H9 (cell line): ENCODE measurements around the gene PGLYRP2. TPM values are rescaled to one million over a fixed set of nuclear protein-coding genes. Genes with fewer than 3 reads are reported as not detected.
A peak's percentile ranks its signal among the peaks of the same experiment; 100 is the strongest.

Experiments used
- DNase-seq: peaks from one replicate; pipeline ENCODE4 v3.0.0-alpha.2; 2017
- H2AFZ ChIP-seq: one replicate; pipeline ENCODE4 v1.6.1; 2013; ENCODE audit warnings: mild to moderate bottlenecking, low read length, control low read depth, moderate library complexity
- H2AK5ac ChIP-seq: 2 replicates; pipeline ENCODE4 v1.6.1; 2013; ENCODE audit warnings: low read length, control low read depth, mixed read lengths; ENCODE audit not compliant: insufficient read length
- H2BK120ac ChIP-seq: one replicate; pipeline ENCODE4 v1.6.1; 2013; ENCODE audit warnings: low read depth, mild to moderate bottlenecking, low read length, control low read depth, inconsistent platforms; ENCODE audit not compliant: poor library complexity, severe bottlenecking
- H2BK12ac ChIP-seq: 2 replicates; pipeline ENCODE4 v1.6.1; 2013; ENCODE audit warnings: low read length, control low read depth, mixed read lengths, low read depth; ENCODE audit not compliant: insufficient read length
- H2BK15ac ChIP-seq: 2 replicates; pipeline ENCODE4 v1.6.1; 2013; ENCODE audit warnings: low read depth, low read length, control low read depth
- H2BK20ac ChIP-seq: one replicate; pipeline ENCODE4 v1.6.1; 2013; ENCODE audit warnings: low read depth, mild to moderate bottlenecking, low read length, control low read depth, inconsistent platforms; ENCODE audit not compliant: poor library complexity, severe bottlenecking
- H2BK5ac ChIP-seq: 2 replicates; pipeline ENCODE4 v1.6.1; 2013; ENCODE audit warnings: low read length, control low read depth, mixed read lengths; ENCODE audit not compliant: insufficient read length
- H3K14ac ChIP-seq: 2 replicates; pipeline ENCODE4 v1.6.1; 2013; ENCODE audit warnings: low read length, control low read depth; ENCODE audit not compliant: insufficient read depth
- H3K18ac ChIP-seq: 2 replicates; pipeline ENCODE4 v1.6.1; 2013; ENCODE audit warnings: low read depth, mild to moderate bottlenecking, mixed read lengths, low read length, control low read depth; ENCODE audit not compliant: insufficient read length
- H3K23ac ChIP-seq: 2 replicates; pipeline ENCODE4 v1.6.1; 2013; ENCODE audit warnings: low read length, control low read depth, mixed read lengths, low read depth; ENCODE audit not compliant: insufficient read length
- H3K23me2 ChIP-seq: 2 replicates; pipeline ENCODE4 v1.6.1; 2013; ENCODE audit warnings: low read depth, mild to moderate bottlenecking, mixed read lengths, low read length, control low read depth; ENCODE audit not compliant: insufficient read length, poor library complexity, severe bottlenecking
- H3K27ac ChIP-seq: 2 replicates; pipeline ENCODE4 v1.5.1; 2013; ENCODE audit warnings: low read length, control low read depth, mixed read lengths, low read depth; ENCODE audit not compliant: insufficient read length
- H3K27me3 ChIP-seq: 2 replicates; pipeline ENCODE4 v1.6.1; 2013; ENCODE audit warnings: low read length, control low read depth, inconsistent platforms; ENCODE audit not compliant: insufficient read depth
- H3K4ac ChIP-seq: 2 replicates; pipeline ENCODE4 v1.6.1; 2013; ENCODE audit warnings: low read depth, mild to moderate bottlenecking, control low read depth, inconsistent platforms, low read length, moderate library complexity
- H3K4me1 ChIP-seq: 2 replicates; pipeline ENCODE4 v1.6.1; 2013; ENCODE audit warnings: low read length, control low read depth, inconsistent platforms; ENCODE audit not compliant: insufficient read depth
- H3K4me2 ChIP-seq: 2 replicates; pipeline ENCODE4 v1.6.1; 2013; ENCODE audit warnings: low read length, control low read depth, mixed read lengths; ENCODE audit not compliant: insufficient read length, insufficient read depth
- H3K56ac ChIP-seq: 2 replicates; pipeline ENCODE4 v1.6.1; 2013; ENCODE audit warnings: low read depth, mild to moderate bottlenecking, mixed read lengths, low read length, control low read depth; ENCODE audit not compliant: insufficient read length
- H3K79me1 ChIP-seq: 2 replicates; pipeline ENCODE4 v1.6.1; 2013; ENCODE audit warnings: low read depth, mild to moderate bottlenecking, moderate library complexity, low read length, control low read depth, inconsistent platforms; ENCODE audit not compliant: insufficient read depth, poor library complexity, severe bottlenecking
- H3K79me2 ChIP-seq: 2 replicates; pipeline ENCODE4 v1.6.1; 2013; ENCODE audit warnings: low read length, control low read depth, inconsistent platforms; ENCODE audit not compliant: insufficient read depth
- H3K9ac ChIP-seq: 2 replicates; pipeline ENCODE4 v1.6.1; 2013; ENCODE audit warnings: low read length, control low read depth, mixed read lengths; ENCODE audit not compliant: insufficient read length; ENCODE audit errors: extremely low read depth
- H3K9me3 ChIP-seq: one replicate; pipeline ENCODE4 v1.6.1; 2013; ENCODE audit warnings: low read depth, low read length, inconsistent platforms; ENCODE audit not compliant: control insufficient read depth
- H3T11ph ChIP-seq: one replicate; pipeline ENCODE4 v1.6.1; 2013; ENCODE audit warnings: mild to moderate bottlenecking, low read length, control low read depth, inconsistent platforms
- H4K20me1 ChIP-seq: one replicate; pipeline ENCODE4 v1.6.1; 2013; ENCODE audit not compliant: control insufficient read depth, insufficient read length, insufficient read depth
- H4K5ac ChIP-seq: 2 replicates; pipeline ENCODE4 v1.6.1; 2013; ENCODE audit warnings: low read depth, mild to moderate bottlenecking, mixed read lengths, low read length, control low read depth; ENCODE audit not compliant: insufficient read length
- H4K8ac ChIP-seq: replicated peaks from 2 replicates; pipeline ENCODE4 v1.6.1; 2013; ENCODE audit warnings: low read length, control low read depth, mixed read lengths, low read depth; ENCODE audit not compliant: insufficient read length
- H4K91ac ChIP-seq: 2 replicates; pipeline ENCODE4 v1.6.1; 2013; ENCODE audit warnings: low read depth, mild to moderate bottlenecking, moderate library complexity, mixed read lengths, low read length, control low read depth; ENCODE audit not compliant: insufficient read length
- H3K27ac Mint-ChIP-seq, 3 experiments: 2 replicates in 2 of 3; 3 replicates in 1 of 3; pipeline ENCODE4 v1.8.0; 2020 to 2021; ENCODE audit warnings: mixed read lengths in 3 of 3, mild to moderate bottlenecking in 1 of 3, moderate library complexity in 1 of 3
- H3K27me3 Mint-ChIP-seq: 2 replicates; pipeline ENCODE4 v1.8.0; 2021; ENCODE audit warnings: low read depth, mild to moderate bottlenecking, moderate library complexity, mixed read lengths
- H3K36me3 Mint-ChIP-seq, 3 experiments: 2 replicates in 2 of 3; 3 replicates in 1 of 3; pipeline ENCODE4 v1.8.0; 2020 to 2021; ENCODE audit warnings: low read depth in 3 of 3, mixed read lengths in 3 of 3; ENCODE audit not compliant: insufficient read depth in 1 of 3
- H3K4me1 Mint-ChIP-seq, 2 experiments: 2 replicates each; pipeline ENCODE4 v1.8.0; 2020; ENCODE audit warnings: mixed read lengths in 2 of 2
- H3K4me3 Mint-ChIP-seq, 2 experiments: 2 replicates in 1 of 2; 3 replicates in 1 of 2; pipeline ENCODE4 v1.8.0; 2020 to 2021; ENCODE audit warnings: mild to moderate bottlenecking in 2 of 2, mixed read lengths in 2 of 2, moderate library complexity in 1 of 2
- H3K9me3 Mint-ChIP-seq, 2 experiments: 2 replicates in 1 of 2; 3 replicates in 1 of 2; pipeline ENCODE4 v1.8.0; 2020; ENCODE audit warnings: mild to moderate bottlenecking in 2 of 2, mixed read lengths in 2 of 2, moderate library complexity in 1 of 2
- WGBS: extraction: QIAGEN DNeasy Blood & Tissue Kit; methylation state at CpG from one replicate; pipeline ENCODE4 v1.1.7; 2013; ENCODE audit warnings: missing lambda C conversion rate, low lambda C conversion rate, mixed read lengths; ENCODE audit not compliant: insufficient read length; ENCODE audit errors: extremely low coverage; 5-methylcytosine and 5-hydroxymethylcytosine counted together
- total RNA-seq: library from RNA; stranded (reverse); gene quantifications from 2 replicates; pipeline ENCODE4 v1.2.1, GENCODE V29; 2021
- TF ChIP-seq, protein P1 (sequence below): fragments of 200-600 bp; sonication (generic); conservative IDR thresholded peaks from 3 replicates; pipeline ENCODE4 v1.8.0; 2021; ENCODE audit warnings: antibody characterized with exemption, mild to moderate bottlenecking

The PGLYRP2 gene
- total RNA-seq, 1 experiment from 2014 or later: not detected

DNA sequence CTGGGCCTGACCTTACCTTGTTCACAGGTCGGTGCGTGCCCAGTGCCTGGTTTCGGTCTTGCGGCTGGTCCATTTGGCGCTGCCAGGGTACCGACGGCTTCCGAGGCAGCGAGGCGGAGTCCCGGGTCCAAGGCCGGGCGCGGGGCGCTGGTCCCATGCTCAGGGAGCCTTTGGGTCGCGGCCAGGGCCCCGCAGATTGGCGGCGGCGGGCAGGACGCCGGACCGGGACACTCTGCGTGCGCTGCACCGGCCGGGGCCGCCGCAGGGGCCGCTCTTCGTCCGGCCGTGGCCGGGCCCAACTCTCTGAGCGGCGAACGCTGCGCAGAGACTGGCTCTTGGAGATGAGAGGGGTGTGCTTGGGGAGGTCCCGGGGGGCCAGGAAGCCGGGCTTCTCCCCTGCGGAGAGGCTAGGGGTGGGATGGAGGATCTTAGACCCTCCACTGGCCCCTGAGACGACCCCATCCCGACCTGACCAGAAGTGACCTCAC lies 26.2 kb downstream of the PGLYRP2 start:
- TF ChIP-seq, protein P1, sequence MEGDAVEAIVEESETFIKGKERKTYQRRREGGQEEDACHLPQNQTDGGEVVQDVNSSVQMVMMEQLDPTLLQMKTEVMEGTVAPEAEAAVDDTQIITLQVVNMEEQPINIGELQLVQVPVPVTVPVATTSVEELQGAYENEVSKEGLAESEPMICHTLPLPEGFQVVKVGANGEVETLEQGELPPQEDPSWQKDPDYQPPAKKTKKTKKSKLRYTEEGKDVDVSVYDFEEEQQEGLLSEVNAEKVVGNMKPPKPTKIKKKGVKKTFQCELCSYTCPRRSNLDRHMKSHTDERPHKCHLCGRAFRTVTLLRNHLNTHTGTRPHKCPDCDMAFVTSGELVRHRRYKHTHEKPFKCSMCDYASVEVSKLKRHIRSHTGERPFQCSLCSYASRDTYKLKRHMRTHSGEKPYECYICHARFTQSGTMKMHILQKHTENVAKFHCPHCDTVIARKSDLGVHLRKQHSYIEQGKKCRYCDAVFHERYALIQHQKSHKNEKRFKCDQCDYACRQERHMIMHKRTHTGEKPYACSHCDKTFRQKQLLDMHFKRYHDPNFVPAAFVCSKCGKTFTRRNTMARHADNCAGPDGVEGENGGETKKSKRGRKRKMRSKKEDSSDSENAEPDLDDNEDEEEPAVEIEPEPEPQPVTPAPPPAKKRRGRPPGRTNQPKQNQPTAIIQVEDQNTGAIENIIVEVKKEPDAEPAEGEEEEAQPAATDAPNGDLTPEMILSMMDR: peak; percentile 43
- H3K23me2 ChIP-seq: peaks cover 32% of the 10 kb centered on the region
- no peaks in the 10 kb centered on the region; the same call in 1 of the 2 replicates for H3K4me1 ChIP-seq
- no peak overlapping the region for H3K56ac ChIP-seq
- Mint-ChIP-seq H3K4me3 (peak overlapping the region; percentile 52 to 82), H3K27me3 (peaks cover 56% of the 10 kb centered on the region), H3K36me3 (no peaks in the 10 kb centered on the region), H3K27ac (no peak overlapping the region), H3K9me3 (peaks cover 0 to 2% of the 10 kb centered on the region in 2 experiments; a peak in 4 of 5 replicates), H3K4me1 (peaks cover 13 to 32% of the 10 kb centered on the region in 2 experiments)
- H2BK12ac ChIP-seq: no peak overlapping the region
- no peak overlapping the region for H3K27ac ChIP-seq
- H4K91ac ChIP-seq: no peak overlapping the region
- H4K20me1 ChIP-seq: no peaks in the 10 kb centered on the region
- no peaks in the 10 kb centered on the region for H3K79me1 ChIP-seq
- H3K27me3 ChIP-seq: peaks cover 8% of the 10 kb centered on the region; the same call in 1 of the 2 replicates
- no peak overlapping the region for H3T11ph ChIP-seq
- H4K8ac ChIP-seq: no peak overlapping the region
- H3K9me3 ChIP-seq: no peaks in the 10 kb centered on the region
- H2BK5ac ChIP-seq: no peak overlapping the region
- H3K79me2 ChIP-seq: no peaks in the 10 kb centered on the region
- peak overlapping the region; percentile 7 for H3K18ac ChIP-seq
- no peak overlapping the region for H3K23ac ChIP-seq
- no peak overlapping the region for H2AK5ac ChIP-seq
- H2AFZ ChIP-seq: no peak overlapping the region
- H3K4ac ChIP-seq: no peak overlapping the region
- WGBS: no CpG with 5 or more reads among the region's 44 CpGs
- no peak overlapping the region for H3K9ac ChIP-seq
- H2BK120ac ChIP-seq: no peak overlapping the region
- DNase-seq: peak; percentile 56
- no peak overlapping the region for H2BK20ac ChIP-seq
- H3K4me2 ChIP-seq: peak overlapping the region; percentile 82
- H4K5ac ChIP-seq: no peak overlapping the region
- peak overlapping the region; percentile 1; the same call in 1 of the 2 replicates for H2BK15ac ChIP-seq
- no peak overlapping the region for H3K14ac ChIP-seq
